A673 (cell line): ENCODE data around the gene ZFP3. TPM values are rescaled to one million over a fixed set of nuclear protein-coding genes. Genes with fewer than 3 reads are reported as not detected.
"Not testable (repeated sequence)": the region's sequence is repeated elsewhere in the genome, so short reads cannot be mapped to it uniquely, and the experiment has no call there.

Source experiments
- BruUV-seq: library from RNA; stranded (reverse); fragments of 400-500 nt; replicated peaks from 2 replicates; lab custom pipeline; 2021; lab: Mats Ljungman, UMichigan
- CTCF ChIA-PET: fragments of 300-600 bp; sonication (Branson Sonifier 250); formaldehyde crosslinking; loops from one replicate; lab custom pipeline; 2022; ENCODE audit warnings: antibody characterized with exemption; lab: Charles Lee
- POLR2A ChIA-PET: fragments of 300-600 bp; sonication (Branson Sonifier 250); formaldehyde crosslinking; loops from one replicate; lab custom pipeline; 2022; ENCODE audit warnings: antibody characterized with exemption; ENCODE audit not compliant: low non-redundant PET; lab: Charles Lee
- DNase-seq: peaks from one replicate; pipeline ENCODE4 v3.0.0-alpha.2; 2015; ENCODE audit warnings: low spot score
- H3K27ac ChIP-seq: fragments of 200-600 bp; sonication (generic); 2 replicates; pipeline ENCODE4 v1.5.1; 2016; ENCODE audit warnings: mixed run types, low read depth, mild to moderate bottlenecking, mixed read lengths, antibody characterized with exemption, low read length; ENCODE audit not compliant: poor library complexity, severe bottlenecking
- H3K27me3 ChIP-seq: fragments of 200-600 bp; sonication (generic); replicated peaks from 2 replicates; pipeline ENCODE4 v1.6.1; 2017; ENCODE audit warnings: mixed run types, low read depth, mild to moderate bottlenecking, mixed read lengths, antibody characterized with exemption, low read length; ENCODE audit not compliant: insufficient read depth, poor library complexity
- H3K36me3 ChIP-seq: fragments of 200-600 bp; sonication (generic); 2 replicates; pipeline ENCODE4 v1.6.1; 2016; ENCODE audit warnings: mixed run types, mild to moderate bottlenecking, mixed read lengths, antibody characterized with exemption, low read length; ENCODE audit not compliant: insufficient read depth, poor library complexity, severe bottlenecking
- H3K4me1 ChIP-seq: fragments of 200-600 bp; sonication (generic); 2 replicates; pipeline ENCODE4 v1.6.1; 2017; ENCODE audit warnings: mixed run types, mild to moderate bottlenecking, mixed read lengths, antibody characterized with exemption, low read length; ENCODE audit not compliant: insufficient read depth, poor library complexity, severe bottlenecking
- H3K4me3 ChIP-seq: fragments of 200-600 bp; sonication (generic); 2 replicates; pipeline ENCODE4 v1.5.1; 2016; ENCODE audit warnings: low read depth, mixed run types, mild to moderate bottlenecking, mixed read lengths, low read length; ENCODE audit not compliant: poor library complexity, severe bottlenecking
- H3K9me3 ChIP-seq: fragments of 200-600 bp; sonication (generic); 2 replicates; pipeline ENCODE4 v1.6.1; 2016; ENCODE audit warnings: mixed run types, low read depth, mild to moderate bottlenecking, mixed read lengths, antibody characterized with exemption, low read length; ENCODE audit not compliant: poor library complexity, severe bottlenecking
- CTCF ChIP-seq: fragments of 300-800, 200-600 bp; sonication (generic); conservative IDR thresholded peaks from 2 replicates; pipeline ENCODE4 v1.5.1; 2017; ENCODE audit warnings: low read depth, mild to moderate bottlenecking, antibody characterized with exemption, low read length, moderate library complexity, mixed read lengths
- EZH2 ChIP-seq: fragments of 200-600 bp; sonication (generic); IDR thresholded peaks from 2 replicates; pipeline ENCODE4 v1.6.1; 2017; ENCODE audit warnings: borderline replicate concordance, low read depth, mild to moderate bottlenecking, mixed read lengths, antibody characterized with exemption, low read length; ENCODE audit not compliant: poor library complexity, severe bottlenecking
- intact Hi-C: fragments of 100-400 bp; cut with micrococcal nuclease; formaldehyde crosslinking; loops from one replicate; pipeline ENCODE4 v1.10.0; 2022; ENCODE audit not compliant: unreplicated experiment
- total RNA-seq: library from RNA; stranded (reverse); gene quantifications from 2 replicates; pipeline ENCODE4 v1.2.3, GENCODE V29; 2021

ZFP3 gene
- total RNA-seq, 1 experiment from 2014 or later, result 8.4 TPM

GRCh38 chr17:5069724-5070123 lies 8.5 kb upstream of the ZFP3 start:
- DNase-seq, result no peak
- Histone ChIP-seq H3K4me3 (no peak overlapping the region), H3K9me3 (no peaks in the 10 kb centered on the region), H3K36me3 (no peaks in the 10 kb centered on the region), H3K27ac (no peak overlapping the region), H3K4me1 (no peaks in the 10 kb centered on the region), H3K27me3 (no peaks in the 10 kb centered on the region)
- ChIA-PET CTCF (no interaction called here), POLR2A (no interaction called here)
- no peak for TF ChIP-seq EZH2
- no peak for TF ChIP-seq CTCF
- intact Hi-C loops, result no loop called here
- BruUV-seq, result no TSS peak

GRCh38 chr17:5075472-5075871 lies 2.8 kb upstream of the ZFP3 start:
- H3K4me3 ChIP-seq, intact Hi-C loops, BruUV-seq, POLR2A ChIA-PET, CTCF ChIA-PET, H3K9me3 ChIP-seq, DNase-seq, H3K36me3 ChIP-seq, H3K4me1 ChIP-seq, H3K27me3 ChIP-seq, H3K27ac ChIP-seq: not testable (repeated sequence)

- BruUV-seq, H3K4me1 ChIP-seq, H3K9me3 ChIP-seq, CTCF ChIA-PET, H3K36me3 ChIP-seq, intact Hi-C loops, DNase-seq, H3K27ac ChIP-seq, H3K27me3 ChIP-seq: not testable (repeated sequence)
- H3K4me3 ChIP-seq, result peak overlapping the region; percentile 70
- POLR2A ChIA-PET, result interaction anchor here (0.9 kb wide), 1 partner anchor 115 kb away, joined by 7 read pairs; no protein-coding TSS in a partner anchor
Observed at GRCh38 chr17:5077275-5077674, 992 bp upstream of the ZFP3 start.

GRCh38 chr17:5077781-5078105 lies 524 bp upstream of the ZFP3 start:
- ChIA-PET POLR2A (interaction anchor here (0.9 kb wide), 1 partner anchor 114 kb away, joined by 7 read pairs; no protein-coding TSS in a partner anchor), CTCF (no interaction called here)
- no peaks in the 10 kb centered on the region for H3K27me3 ChIP-seq
- TF ChIP-seq CTCF, result no peak
- no peak for TF ChIP-seq EZH2
- peak overlapping the region; percentile 70 for H3K4me3 ChIP-seq
- H3K4me1 ChIP-seq, result no peaks in the 10 kb centered on the region
- no peaks in the 10 kb centered on the region for H3K36me3 ChIP-seq
- peak overlapping the region; percentile 76 for H3K27ac ChIP-seq
- no peak for DNase-seq
- intact Hi-C loops, result no loop called here
- BruUV-seq, result TSS peak; percentile 92
- H3K9me3 ChIP-seq, result peaks cover 3% of the 10 kb centered on the region
